ENCODE data around the gene PNKP. TPM values are rescaled to one million over a fixed set of nuclear protein-coding genes. Genes with fewer than 3 reads are reported as not detected.
A peak's percentile ranks its signal among the peaks of the same experiment; 100 is the strongest.

PNKP gene
- total RNA-seq, 1 donor from 2014 or later = 66.6 TPM

DNA sequence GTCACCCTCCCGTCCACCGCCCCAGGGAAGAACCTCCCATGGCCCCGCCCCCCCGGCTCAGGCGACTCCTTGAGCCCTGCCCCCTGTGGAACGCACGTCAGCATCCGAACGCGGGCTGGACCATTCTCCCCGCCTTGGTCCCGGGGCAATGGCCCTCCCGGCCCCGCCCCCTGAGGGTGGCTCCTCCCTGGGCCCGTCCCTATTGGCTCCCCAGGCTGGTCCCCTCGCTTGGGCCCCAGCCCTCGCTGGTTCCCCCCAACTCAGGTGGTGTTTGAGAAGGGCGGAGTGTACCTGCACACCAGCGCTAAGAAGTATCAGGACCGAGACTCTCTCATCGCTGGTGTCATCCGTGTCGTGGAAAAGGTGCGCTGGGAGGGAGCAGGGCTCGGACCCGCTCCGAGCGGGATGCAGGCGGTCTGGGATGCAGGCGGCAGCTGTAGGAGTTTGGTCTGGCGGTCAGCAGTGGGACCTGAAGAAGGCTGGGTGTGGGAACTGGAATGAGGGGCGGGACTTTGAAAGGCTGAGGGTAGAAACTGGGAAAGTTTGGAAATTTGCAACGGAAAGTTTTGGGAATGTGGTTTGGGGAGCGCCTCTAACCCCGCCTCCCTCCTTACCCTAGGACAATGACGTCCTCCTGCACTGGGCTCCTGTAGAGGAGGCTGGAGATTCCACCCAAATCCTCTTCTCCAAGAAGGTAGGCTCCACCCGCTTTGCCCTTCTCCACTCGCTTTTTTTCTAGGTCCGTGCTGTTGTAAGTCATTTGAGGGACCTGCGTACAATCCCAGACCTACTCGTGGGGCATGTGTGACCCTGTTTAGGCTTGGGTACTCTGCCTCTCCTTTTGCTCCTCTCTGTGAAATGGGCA, 10.7 kb upstream of the PNKP start:
- peak; percentile 85 for ATAC-seq
- peak; percentile 99 for DNase-seq (ENCODE audit: low spot score)
- intact Hi-C loops (cut with DNase I) = no loop called here

DNA sequence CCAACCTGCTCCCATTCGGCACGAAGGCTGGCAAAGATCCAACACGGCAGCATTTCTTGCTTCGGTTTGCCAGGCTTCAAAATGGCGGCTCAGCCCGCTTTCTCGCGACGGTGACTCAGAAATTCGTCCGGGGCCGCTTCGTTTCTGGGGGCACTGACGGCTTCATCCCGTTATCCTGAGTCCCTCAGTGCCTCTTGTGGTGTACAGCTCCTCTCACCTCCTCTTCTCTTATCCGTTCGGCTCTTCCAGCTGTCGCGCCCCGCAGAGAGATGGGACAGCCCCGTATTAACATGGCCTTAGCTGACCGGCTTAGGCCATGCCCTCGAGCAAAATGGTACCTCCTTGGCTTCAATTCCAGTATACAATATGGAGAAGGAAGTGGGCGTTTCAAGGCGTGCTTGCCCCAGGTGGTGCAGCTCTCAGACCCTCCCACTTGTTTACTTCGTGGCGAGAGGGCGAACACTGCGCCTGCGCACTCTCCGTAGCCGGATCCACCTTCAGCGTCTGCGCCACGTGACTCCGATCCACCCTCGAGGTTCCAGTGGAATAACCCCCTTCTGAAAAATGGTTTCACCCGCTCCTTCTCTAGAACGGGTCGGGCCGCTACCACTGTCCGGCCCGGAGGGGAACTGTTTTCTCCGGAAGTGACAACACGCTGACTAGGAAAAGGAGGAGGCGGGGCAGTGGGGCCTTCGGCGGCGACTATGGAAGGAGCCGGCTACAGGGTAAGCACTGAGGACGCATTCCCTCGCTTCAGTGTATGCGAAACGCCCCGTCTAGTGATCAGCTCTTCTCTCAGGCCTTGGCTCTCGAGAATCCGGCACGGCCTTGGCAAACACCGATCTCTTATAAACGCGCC, 9.9 kb upstream of the PNKP start, which contains the start of the genes AKT1S1 and TBC1D17:
Gene AKT1S1, minus strand, starts transcription at position 336 of the 859 bp plus-strand sequence. CDS start 4,060 bp downstream, outside the sequence.
Gene TBC1D17, plus strand, starts transcription at position 683 of the 859 bp plus-strand sequence. Its CDS starts 22 bp downstream, at position 705.
- peak; percentile 87 for ATAC-seq
- DNase-seq (ENCODE audit: low spot score) = peak; percentile 99
- intact Hi-C loops (cut with DNase I) = no loop called here

GRCh38 chr19:49876422-49877019, 9.1 kb upstream of the PNKP start:
- intact Hi-C loops (cut with DNase I) = no loop called here
- DNase-seq (ENCODE audit: low spot score) = peak; percentile 98
- ATAC-seq = peak; percentile 85

GRCh38 chr19:49875857-49876421, 8.6 kb upstream of the PNKP start:
- intact Hi-C loops (cut with DNase I) = no loop called here
- peak; percentile 2 for ATAC-seq
- peak; percentile 88 for DNase-seq (ENCODE audit: low spot score)

DNA sequence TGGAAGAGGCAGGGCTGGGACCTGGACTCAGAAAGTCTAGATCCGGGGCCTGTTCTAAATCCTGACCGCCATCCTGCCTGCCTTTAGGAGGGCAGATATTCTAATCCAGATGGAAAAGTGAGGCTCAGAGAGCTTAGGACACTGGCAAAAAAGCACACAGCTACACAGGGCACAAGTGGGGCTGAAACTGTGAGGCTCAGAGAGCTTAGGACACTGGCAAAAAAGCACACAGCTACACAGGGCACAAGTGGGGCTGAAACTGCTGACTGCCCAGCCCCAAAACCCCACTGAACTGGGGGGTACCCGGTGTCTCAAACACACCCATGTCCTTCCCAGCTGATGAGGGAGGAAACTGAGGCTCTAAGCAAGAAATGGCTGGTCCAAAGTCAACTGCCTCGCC, 7.8 kb upstream of the PNKP start:
- intact Hi-C loops (cut with DNase I) = no loop called here
- ATAC-seq (no peak), DNase-seq (ENCODE audit: low spot score) (no peak)

DNA sequence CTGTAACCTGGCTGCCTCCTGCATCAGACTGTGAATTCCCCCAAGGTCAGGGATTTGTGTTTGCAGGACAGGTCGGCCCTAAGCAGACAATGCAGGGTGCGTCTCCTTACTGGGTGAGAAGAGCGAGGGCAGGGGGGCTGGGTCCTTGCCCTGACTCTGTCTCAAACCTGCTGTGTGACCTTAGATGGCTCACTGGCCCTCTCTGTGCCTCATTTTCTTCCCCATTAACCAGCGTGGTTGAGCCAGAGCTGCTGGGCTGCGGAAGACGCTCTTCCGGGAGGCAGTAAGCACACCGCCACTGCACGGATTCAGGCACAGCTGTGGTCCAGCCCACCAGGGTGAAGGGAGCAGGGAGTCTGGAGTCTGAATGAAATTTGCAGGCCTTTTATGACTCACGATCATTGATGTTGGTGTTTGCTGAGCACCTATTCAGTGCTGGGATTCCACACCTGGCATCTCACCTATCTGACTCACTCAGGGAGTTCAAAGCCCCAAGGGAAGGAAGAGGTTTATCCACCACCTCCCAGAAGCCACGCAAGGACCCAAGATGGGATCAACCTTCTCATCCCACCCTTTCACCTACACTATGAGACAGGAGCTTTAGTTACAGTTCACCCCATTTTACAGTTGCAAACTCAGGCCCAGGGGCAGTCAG, 7.3 kb upstream of the PNKP start:
- no peak for DNase-seq (ENCODE audit: low spot score)
- intact Hi-C loops (cut with DNase I) = no loop called here
- no peak for ATAC-seq

- DNase-seq (ENCODE audit: low spot score) = no peak
- intact Hi-C loops (cut with DNase I) = no loop called here
- no peak for ATAC-seq
Measured at GRCh38 chr19:49873834-49874233, 6.5 kb upstream of the PNKP start.

- intact Hi-C loops (cut with DNase I) = no loop called here
- ATAC-seq (no peak), DNase-seq (ENCODE audit: low spot score) (no peak)
Measured at GRCh38 chr19:49873129-49873521, 5.7 kb upstream of the PNKP start.

DNA sequence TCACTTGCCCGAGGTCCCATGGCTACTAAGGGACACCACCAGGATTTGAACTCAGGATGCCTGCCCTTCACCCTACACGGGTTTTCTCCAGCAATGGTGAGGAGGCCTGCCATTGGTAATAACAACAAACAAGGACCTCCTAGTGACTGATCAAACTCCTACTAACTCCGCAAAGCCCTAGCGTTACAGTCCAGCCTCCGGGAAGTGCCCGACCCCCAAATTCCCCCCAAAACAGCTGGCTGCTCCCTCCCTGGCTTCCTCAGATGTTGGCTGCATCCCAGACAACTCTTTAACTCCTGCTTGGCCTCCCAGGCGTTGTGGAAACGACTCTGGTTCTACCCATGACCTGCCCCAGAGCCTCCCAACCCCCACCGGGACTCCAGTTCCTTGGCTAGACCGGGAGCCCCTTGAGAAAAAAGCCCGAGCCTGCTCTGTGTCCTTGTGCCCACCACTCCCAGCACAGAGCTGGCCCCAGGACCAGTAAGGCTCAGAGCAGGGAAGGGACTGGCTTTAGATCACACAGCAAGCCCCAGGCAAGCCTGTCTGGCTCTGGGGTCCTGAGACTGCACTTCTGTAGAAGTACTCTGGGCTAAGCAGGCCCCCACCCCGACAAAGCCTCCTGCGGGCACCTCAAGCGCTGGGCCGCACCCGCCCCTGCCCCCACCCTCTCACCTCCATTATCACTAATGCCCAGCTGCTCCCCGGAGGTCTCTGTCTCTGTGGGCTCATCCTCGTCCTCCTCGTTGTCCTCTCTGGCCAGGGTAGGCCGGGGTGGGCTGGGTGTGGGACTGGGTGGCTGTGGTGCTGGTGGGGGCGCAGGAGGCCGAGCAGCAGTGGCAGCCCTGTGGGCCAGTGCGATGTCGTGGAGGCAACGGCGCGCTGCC, 5.1 kb upstream of the PNKP start:
- DNase-seq (ENCODE audit: low spot score) (no peak), ATAC-seq (no peak)
- intact Hi-C loops (cut with DNase I) = no loop called here

DNA sequence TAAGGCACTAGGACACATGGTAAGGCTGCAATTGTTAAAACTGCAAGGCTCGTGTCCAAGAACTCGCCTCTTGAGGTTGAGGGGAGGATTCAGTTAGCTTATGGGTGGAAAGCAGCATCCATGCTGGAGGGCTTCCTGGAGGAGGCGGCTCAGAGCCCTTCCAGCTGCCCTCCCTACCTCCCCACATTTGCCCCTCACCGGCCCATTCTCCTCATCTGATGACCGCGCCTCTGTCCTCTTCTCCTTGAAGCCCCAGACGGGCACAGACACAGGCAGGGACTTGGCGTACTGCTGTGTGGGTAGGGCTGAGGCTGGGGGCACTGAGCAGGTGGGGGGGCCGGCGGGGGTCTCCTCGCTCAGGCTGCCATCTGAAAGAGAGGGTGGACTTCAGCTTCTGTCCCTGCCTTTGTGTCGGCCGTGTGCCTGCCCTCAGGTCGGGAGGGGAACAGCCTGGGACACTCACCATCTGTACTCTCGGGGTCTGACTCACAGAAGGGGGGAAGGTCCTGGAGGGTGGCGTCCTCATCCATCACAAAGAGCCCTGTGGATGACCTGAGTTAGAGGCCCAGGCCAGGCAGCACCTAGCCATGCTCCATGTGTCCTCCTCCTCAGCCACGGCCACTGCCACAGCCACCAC, 4.1 kb upstream of the PNKP start:
- DNase-seq (ENCODE audit: low spot score) (no peak), ATAC-seq (no peak)
- intact Hi-C loops (cut with DNase I) = no loop called here

- intact Hi-C loops (cut with DNase I) = no loop called here
- ATAC-seq = no peak
- DNase-seq (ENCODE audit: low spot score) = no peak
Measured at GRCh38 chr19:49870309-49870901, 3.0 kb upstream of the PNKP start.

DNA sequence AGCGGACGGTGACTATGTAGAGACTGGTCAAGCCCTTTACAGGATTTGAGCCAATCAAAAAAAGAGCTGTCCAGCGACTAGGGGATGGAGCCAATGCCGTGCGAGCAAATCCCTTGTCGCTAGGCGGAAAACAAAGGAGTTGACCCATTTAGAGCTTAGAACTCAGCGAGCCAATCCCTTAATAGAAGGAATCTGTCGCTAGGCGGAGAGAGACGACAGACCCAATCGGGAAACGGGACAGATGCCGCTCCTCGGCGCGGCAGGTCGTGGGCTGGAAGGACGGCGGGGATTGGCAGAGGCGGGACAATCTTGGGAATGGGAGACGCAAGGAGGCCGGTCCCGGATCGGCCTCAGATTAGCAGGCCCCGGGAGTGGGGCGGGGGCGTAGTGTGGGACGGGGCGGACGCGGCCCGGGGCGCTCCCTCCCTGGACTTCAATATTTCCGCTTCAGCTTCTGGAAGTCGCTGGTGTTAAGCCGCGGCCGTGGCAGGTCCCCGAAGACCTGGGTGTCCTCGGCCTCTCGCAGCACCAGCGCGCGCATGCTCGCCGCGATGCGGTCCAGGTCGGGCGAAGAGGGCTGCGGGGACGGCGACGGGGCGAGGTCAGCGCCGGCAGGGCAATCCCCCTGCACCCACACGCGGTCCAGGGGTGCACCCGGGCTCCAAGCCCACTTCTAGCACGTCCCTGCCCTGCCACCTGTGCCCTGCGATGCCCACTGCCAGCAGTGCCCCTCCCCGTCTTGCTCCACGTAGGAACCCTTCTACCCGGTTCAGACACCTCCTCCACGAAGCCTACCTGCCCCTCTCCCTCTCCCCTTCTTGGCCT, 2.3 kb upstream of the PNKP start:
- DNase-seq (ENCODE audit: low spot score) (peak; percentile 98), ATAC-seq (peak; percentile 85)
- intact Hi-C loops (cut with DNase I) = no loop called here

- intact Hi-C loops (cut with DNase I) = no loop called here
- ATAC-seq = peak; percentile 7
- DNase-seq (ENCODE audit: low spot score) = peak; percentile 97
Measured at GRCh38 chr19:49869009-49869483, 1.7 kb upstream of the PNKP start.

GRCh38 chr19:49864890-49865289, 2.5 kb downstream of the PNKP start:
- DNase-seq (ENCODE audit: low spot score) (no peak), ATAC-seq (no peak)
- intact Hi-C loops (cut with DNase I) = loop anchor here (5.0 kb wide), 1 partner anchor 1673 kb away; no protein-coding TSS in a partner anchor

DNA sequence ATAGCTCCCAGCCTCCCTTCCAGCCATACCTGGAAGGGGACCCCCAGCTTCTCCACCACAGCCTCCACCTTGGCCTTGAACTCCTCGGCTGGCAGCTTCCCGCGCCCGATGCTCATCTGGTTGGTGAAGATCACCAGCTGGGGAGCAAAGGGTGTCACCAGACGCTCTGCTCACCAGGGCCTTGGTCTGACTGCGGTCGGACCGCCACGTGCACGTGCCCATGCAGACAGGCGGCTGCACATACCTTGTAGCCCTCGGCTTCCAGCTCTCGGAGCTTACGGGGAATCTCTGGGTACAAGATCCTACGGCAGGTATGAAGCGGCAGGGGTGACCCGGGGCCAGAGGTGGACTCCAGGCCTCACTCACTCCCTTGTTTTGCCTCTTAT, 3.4 kb downstream of the PNKP start:
- intact Hi-C loops (cut with DNase I) = loop anchor here (5.0 kb wide), 1 partner anchor 1672 kb away; no protein-coding TSS in a partner anchor
- DNase-seq (ENCODE audit: low spot score) = peak; percentile 60
- no peak for ATAC-seq
